ENCODE data around the gene CNTN1.

CNTN1 gene

GRCh38 chr12:40986001-40986400 is 293.8 kb downstream of the CNTN1 start:
- no peak for DNase-seq

GRCh38 chr12:40988355-40988754 is 296.1 kb downstream of the CNTN1 start:
- no peak for DNase-seq

GRCh38 chr12:40988824-40989223 is 296.6 kb downstream of the CNTN1 start:
- no peak for DNase-seq

- DNase-seq, result no peak
Measured at GRCh38 chr12:40989785-40990184, 297.5 kb downstream of the CNTN1 start.

GRCh38 chr12:40992158-40992557 is 299.9 kb downstream of the CNTN1 start:
- no peak for DNase-seq

- DNase-seq, result no peak
Measured at GRCh38 chr12:40992674-40993073, 300.4 kb downstream of the CNTN1 start.

- no peak for DNase-seq
Measured at GRCh38 chr12:40993158-40993557, 300.9 kb downstream of the CNTN1 start.

GRCh38 chr12:40996091-40996490 is 303.9 kb downstream of the CNTN1 start:
- no peak for DNase-seq

GRCh38 chr12:40999210-40999609 is 307.0 kb downstream of the CNTN1 start:
- DNase-seq, result no peak

- DNase-seq, result no peak
Measured at GRCh38 chr12:41008472-41008871, 316.2 kb downstream of the CNTN1 start.

- no peak for DNase-seq
Measured at GRCh38 chr12:41011939-41012338, 319.7 kb downstream of the CNTN1 start.

- DNase-seq, result no peak
Measured at GRCh38 chr12:41013881-41014642, 321.8 kb downstream of the CNTN1 start.

GRCh38 chr12:41014643-41015020 is 322.4 kb downstream of the CNTN1 start:
- DNase-seq, result no peak

GRCh38 chr12:41018010-41018409 is 325.8 kb downstream of the CNTN1 start:
- DNase-seq, result no peak

- DNase-seq, result no peak
Measured at GRCh38 chr12:41019461-41019860, 327.2 kb downstream of the CNTN1 start.

GRCh38 chr12:41023836-41024235 is 331.6 kb downstream of the CNTN1 start:
- no peak for DNase-seq

GRCh38 chr12:41026151-41026550 is 333.9 kb downstream of the CNTN1 start:
- no peak for DNase-seq

- DNase-seq, result no peak
Measured at GRCh38 chr12:41032386-41032785, 340.1 kb downstream of the CNTN1 start.

- no peak for DNase-seq
Measured at GRCh38 chr12:41034686-41035085, 342.4 kb downstream of the CNTN1 start.

GRCh38 chr12:41039461-41039860 is 347.2 kb downstream of the CNTN1 start:
- DNase-seq, result no peak

GRCh38 chr12:41045509-41045908 is 353.3 kb downstream of the CNTN1 start:
- DNase-seq, result no peak

- no peak for DNase-seq
Measured at GRCh38 chr12:41049033-41049432, 356.8 kb downstream of the CNTN1 start.

GRCh38 chr12:41051954-41052353 is 359.7 kb downstream of the CNTN1 start:
- DNase-seq, result no peak

- DNase-seq, result no peak
Measured at GRCh38 chr12:41052441-41052840, 360.2 kb downstream of the CNTN1 start.

- DNase-seq, result no peak
Measured at GRCh38 chr12:41053046-41053445, 360.8 kb downstream of the CNTN1 start.

All from activated gamma-delta T cell treated with Interleukin-2 at 50 U/mL for 16 hours (primary cell).